Heart left ventricle (tissue), 16 donors: ENCODE results near the gene GREM1. TPM values are rescaled to one million over a fixed set of nuclear protein-coding genes. Genes with fewer than 3 reads are reported as not detected.

ENCODE experiments used
- ATAC-seq, 4 donors: fragments of 200-7000 bp; cut with Tn5 transposase; one replicate each; pipeline ENCODE4 v1.9.1; 2020 to 2022; ENCODE audit warnings: moderate library complexity in 4 of 4, mild to moderate bottlenecking in 3 of 4, moderate number of reproducible peaks in 1 of 4
- DNase-seq, 5 donors: peaks; one replicate each; pipeline ENCODE4 v3.0.0-alpha.2; 2020
- H3K27ac ChIP-seq, 12 donors: fragments of 200-600 bp; sonication (generic) in 4 of 12; one replicate each; pipeline versions ENCODE4 v1.5.0 to v1.8.0; 2016 to 2022; ENCODE audit warnings: mild to moderate bottlenecking in 2 of 12
- H3K27me3 ChIP-seq, 9 donors: fragments of 200-600 bp; sonication (generic) in 2 of 9; one replicate each; pipeline versions ENCODE4 v1.5.1 to v1.8.0; 2016 to 2022; ENCODE audit warnings: mild to moderate bottlenecking in 3 of 9
- H3K36me3 ChIP-seq, 9 donors: fragments of 200-600 bp; sonication (generic) in 2 of 9; one replicate each; pipeline versions ENCODE4 v1.5.0 to v1.8.0; 2018 to 2022; ENCODE audit warnings: mild to moderate bottlenecking in 2 of 9
- H3K4me1 ChIP-seq, 12 donors: fragments of 200-600 bp; sonication (generic) in 4 of 12; one replicate each; pipeline versions ENCODE4 v1.5.0 to v1.8.0; 2016 to 2022; ENCODE audit warnings: mild to moderate bottlenecking in 3 of 12
- H3K4me3 ChIP-seq, 12 donors: fragments of 200-600 bp; sonication (generic) in 4 of 12; one replicate each; pipeline versions ENCODE4 v1.5.0 to v1.8.0; 2017 to 2022; ENCODE audit warnings: mild to moderate bottlenecking in 9 of 12, moderate library complexity in 4 of 12
- H3K9me3 ChIP-seq, 12 donors: fragments of 200-600 bp; sonication (generic) in 4 of 12; one replicate each; pipeline versions ENCODE4 v1.5.0 to v1.8.0; 2016 to 2022; ENCODE audit warnings: mild to moderate bottlenecking in 1 of 12
- POLR2A ChIP-seq, 2 donors: fragments of 450-650 bp; IDR thresholded peaks; one replicate each; pipeline ENCODE4 v1.6.1; 2017; ENCODE audit warnings: antibody characterized with exemption in 2 of 2, mild to moderate bottlenecking in 2 of 2, moderate library complexity in 2 of 2
- WGBS, 4 donors: extraction: QIAGEN DNeasy Blood & Tissue Kit in 2 of 4; methylation state at CpG; one replicate each; pipeline versions ENCODE4 v1.1.5 to v1.1.7; 2013 to 2018; 5-methylcytosine and 5-hydroxymethylcytosine counted together
- intact Hi-C, 10 donors: fragments of 100-400 bp; cut with DNase I; formaldehyde crosslinking; loops; one replicate each; pipeline versions ENCODE4 v1.11.1 to v1.14.2; 2022
- polyA plus RNA-seq, 2 donors: library from polyadenylated mRNA; stranded (reverse); fragments of 200-250 nt; gene quantifications; one replicate each; pipeline ENCODE4 v1.2.3, GENCODE V29; 2013
- total RNA-seq, 9 donors: library from RNA; depleted of rRNA in 2 of 9; stranded (reverse); fragments of >200 nt in 2 of 9; fragmentation: NEBNext Ultra II Directional in 3 of 9; extraction: Animal tissue kit (Norgen Biotek cat#: 25700) in 3 of 9; gene quantifications; one replicate each; pipeline versions ENCODE4 v1.1.0 to v1.2.4, GENCODE V29; 2016 to 2023
- TF ChIP-seq, protein P1 (sequence below), 12 donors: fragments of 200-600 bp; sonication (generic) in 4 of 12; IDR thresholded peaks; one replicate each; pipeline versions ENCODE4 v1.5.0 to v1.8.0; 2018 to 2022; ENCODE audit warnings: antibody characterized with exemption in 12 of 12, mild to moderate bottlenecking in 5 of 12
- donor health status: ischemic (EF 13 %, LVEDD 7.1; RV severe dilation, severe dysfunction).
- donor health status: healthy with polysubstance abuse.
- donor health status: DM: no; HTN: yes; CAD: no.
- donor health status: DM: no; HTN: no; CAD: no.
- donor health status: ischemic (EF 25% LVEDD 6.9; RV normal size, moderate dysfunction).
- donor health status: ischemic (EF 25% LVEDD 5.7; RV mildly dilated, moderate dysfunction).
- donor health status: healthy.
- donor health status: DM: yes; HTN: yes; CAD: no.
- donor health status: ischemic (EF 35%, LVEDD 5.7; RV mildly dilated, moderate dysfunction).
- donor health status: nonischemic (EF 11% LVEDD 7.7; RV severe dilation, severe dysfunction).
- donor health status: DM: yes; HTN: yes; CAD: no.
- donor health status: PGD.
- donor health status: ischemic (EF 29% LVEDD 5.4; RV normal size, mild dysfunction).
- donor health status: nonischemic (EF 23%, LVEDD 6.1; RV moderate dilation, normal function).

GREM1 gene
- total and polyA plus RNA-seq, 11 donors = 0.04 to 2.3 (median 0.12) TPM; not detected in 6

DNA sequence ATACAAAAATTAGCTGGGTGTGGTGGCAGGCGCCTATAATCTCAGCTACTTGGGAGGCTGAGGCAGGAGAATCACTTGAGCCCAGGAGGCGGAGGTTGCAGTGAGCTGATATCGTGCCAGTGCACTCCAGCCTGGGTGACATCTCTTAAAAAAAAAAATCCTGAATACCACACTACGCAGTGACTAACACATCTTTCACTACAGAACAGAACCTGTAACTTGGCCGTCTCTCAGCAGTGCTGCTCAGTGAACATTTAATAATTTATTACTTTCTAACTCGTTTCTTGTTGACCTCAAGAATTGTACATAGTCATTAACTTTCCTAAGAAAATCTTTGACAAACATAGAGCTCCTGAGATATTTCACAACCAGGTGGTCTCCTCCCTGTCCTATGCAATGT is 3.8 kb downstream of the GREM1 start:
- peaks cover 0 to 28% (median 3%) of the 10 kb centered on the region in 12 donors for H3K4me1 ChIP-seq
- WGBS, 4 donors = 82 to 89% (median 84%) methylated on average over 6 of the region's 6 CpGs
- ATAC-seq = no peak
- no peaks in the 10 kb centered on the region for H3K36me3 ChIP-seq
- H3K27ac ChIP-seq = no peak overlapping the region
- DNase-seq = no peak
- intact Hi-C loops = no loop called here
- H3K27me3 ChIP-seq = peaks cover 25 to 60% (median 37%) of the 10 kb centered on the region in 9 donors
- H3K4me3 ChIP-seq = no peak overlapping the region
- H3K9me3 ChIP-seq = peaks cover 0 to 6% (median 0%) of the 10 kb centered on the region in 12 donors
- no peak for TF ChIP-seq POLR2A (IDR thresholded peaks at IDR 0.05)
- TF ChIP-seq, protein P1, sequence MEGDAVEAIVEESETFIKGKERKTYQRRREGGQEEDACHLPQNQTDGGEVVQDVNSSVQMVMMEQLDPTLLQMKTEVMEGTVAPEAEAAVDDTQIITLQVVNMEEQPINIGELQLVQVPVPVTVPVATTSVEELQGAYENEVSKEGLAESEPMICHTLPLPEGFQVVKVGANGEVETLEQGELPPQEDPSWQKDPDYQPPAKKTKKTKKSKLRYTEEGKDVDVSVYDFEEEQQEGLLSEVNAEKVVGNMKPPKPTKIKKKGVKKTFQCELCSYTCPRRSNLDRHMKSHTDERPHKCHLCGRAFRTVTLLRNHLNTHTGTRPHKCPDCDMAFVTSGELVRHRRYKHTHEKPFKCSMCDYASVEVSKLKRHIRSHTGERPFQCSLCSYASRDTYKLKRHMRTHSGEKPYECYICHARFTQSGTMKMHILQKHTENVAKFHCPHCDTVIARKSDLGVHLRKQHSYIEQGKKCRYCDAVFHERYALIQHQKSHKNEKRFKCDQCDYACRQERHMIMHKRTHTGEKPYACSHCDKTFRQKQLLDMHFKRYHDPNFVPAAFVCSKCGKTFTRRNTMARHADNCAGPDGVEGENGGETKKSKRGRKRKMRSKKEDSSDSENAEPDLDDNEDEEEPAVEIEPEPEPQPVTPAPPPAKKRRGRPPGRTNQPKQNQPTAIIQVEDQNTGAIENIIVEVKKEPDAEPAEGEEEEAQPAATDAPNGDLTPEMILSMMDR (IDR thresholded peaks at IDR 0.05) = no peak

DNA sequence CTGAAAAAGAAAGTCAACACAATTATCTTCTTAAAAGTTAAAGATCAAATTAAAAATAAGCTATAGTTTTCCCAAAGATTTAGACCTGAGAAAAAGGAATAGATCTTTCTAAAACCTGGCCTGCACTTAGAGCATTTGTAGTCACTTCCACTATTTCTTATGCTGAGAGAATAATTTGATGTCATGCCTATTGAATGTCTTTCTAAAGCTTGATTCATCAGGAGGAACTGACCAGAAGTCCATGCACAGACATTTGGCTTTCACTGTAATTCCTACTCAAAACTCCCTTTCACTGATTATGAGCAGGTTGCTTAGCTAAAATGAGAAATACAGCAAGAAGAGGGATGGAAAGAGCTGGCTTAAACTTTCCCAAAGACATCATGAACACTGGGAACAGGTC is 4.3 kb downstream of the GREM1 start:
- ATAC-seq = no peak
- H3K27ac ChIP-seq = no peak overlapping the region
- no peak for DNase-seq
- peaks cover 25 to 55% (median 32%) of the 10 kb centered on the region in 9 donors for H3K27me3 ChIP-seq
- H3K9me3 ChIP-seq = peaks cover 0 to 6% (median 0%) of the 10 kb centered on the region in 12 donors
- intact Hi-C loops = no loop called here
- H3K36me3 ChIP-seq = no peaks in the 10 kb centered on the region
- TF ChIP-seq, protein P1 (IDR thresholded peaks at IDR 0.05) = no peak
- TF ChIP-seq POLR2A (IDR thresholded peaks at IDR 0.05) = no peak
- H3K4me3 ChIP-seq = no peak overlapping the region
- H3K4me1 ChIP-seq = peaks cover 0 to 25% (median 3%) of the 10 kb centered on the region in 12 donors

DNA sequence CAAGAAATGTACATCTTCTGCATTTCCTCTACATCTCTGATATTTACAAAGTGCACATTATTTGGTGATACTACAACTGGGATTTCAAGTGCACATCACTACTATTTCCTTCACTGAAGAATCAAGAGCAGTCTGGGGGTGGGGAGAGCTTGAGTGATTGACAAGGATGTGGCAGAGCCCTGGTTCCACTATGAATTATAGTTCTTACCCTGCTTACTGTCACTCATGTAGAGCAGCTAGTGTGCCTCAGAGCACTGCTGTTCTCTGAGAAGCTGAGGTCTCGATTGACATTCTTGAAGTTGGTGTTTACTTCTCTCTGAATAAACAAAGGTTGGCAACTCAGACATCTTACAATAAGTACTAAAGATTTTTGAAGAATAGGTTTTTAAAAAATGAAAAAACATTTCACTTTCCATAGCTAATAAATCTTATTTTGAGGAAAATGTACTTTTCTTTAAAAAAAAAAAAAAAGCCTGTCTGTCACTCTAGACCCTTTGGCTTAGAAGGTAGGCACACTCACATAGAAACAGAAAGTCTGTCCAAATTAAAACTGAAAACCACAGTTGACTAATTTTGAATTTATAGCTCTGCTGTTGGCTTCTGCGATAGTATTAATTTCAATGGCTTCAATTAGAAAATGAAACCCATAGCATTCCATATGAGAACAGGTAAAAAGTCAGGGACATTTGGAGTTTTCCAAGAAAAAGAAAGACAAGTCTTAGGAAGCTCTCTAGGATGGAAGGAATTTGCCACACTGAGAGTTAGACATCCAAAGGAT is 5.6 kb downstream of the GREM1 start:
- H3K27ac ChIP-seq = no peak overlapping the region
- 77 to 89% (median 82%) methylated on average over 2 of the region's 2 CpGs for WGBS, 4 donors
- H3K4me1 ChIP-seq = peaks cover 0 to 13% (median 2%) of the 10 kb centered on the region in 12 donors
- TF ChIP-seq, protein P1 (IDR thresholded peaks at IDR 0.05) = no peak
- no peak for TF ChIP-seq POLR2A (IDR thresholded peaks at IDR 0.05)
- H3K27me3 ChIP-seq = peaks cover 13 to 43% (median 20%) of the 10 kb centered on the region in 9 donors
- DNase-seq (no peak), ATAC-seq (no peak)
- no peak overlapping the region for H3K4me3 ChIP-seq
- intact Hi-C loops = no loop called here
- no peaks in the 10 kb centered on the region for H3K36me3 ChIP-seq
- peaks cover 0 to 12% (median 0%) of the 10 kb centered on the region in 12 donors for H3K9me3 ChIP-seq

DNA sequence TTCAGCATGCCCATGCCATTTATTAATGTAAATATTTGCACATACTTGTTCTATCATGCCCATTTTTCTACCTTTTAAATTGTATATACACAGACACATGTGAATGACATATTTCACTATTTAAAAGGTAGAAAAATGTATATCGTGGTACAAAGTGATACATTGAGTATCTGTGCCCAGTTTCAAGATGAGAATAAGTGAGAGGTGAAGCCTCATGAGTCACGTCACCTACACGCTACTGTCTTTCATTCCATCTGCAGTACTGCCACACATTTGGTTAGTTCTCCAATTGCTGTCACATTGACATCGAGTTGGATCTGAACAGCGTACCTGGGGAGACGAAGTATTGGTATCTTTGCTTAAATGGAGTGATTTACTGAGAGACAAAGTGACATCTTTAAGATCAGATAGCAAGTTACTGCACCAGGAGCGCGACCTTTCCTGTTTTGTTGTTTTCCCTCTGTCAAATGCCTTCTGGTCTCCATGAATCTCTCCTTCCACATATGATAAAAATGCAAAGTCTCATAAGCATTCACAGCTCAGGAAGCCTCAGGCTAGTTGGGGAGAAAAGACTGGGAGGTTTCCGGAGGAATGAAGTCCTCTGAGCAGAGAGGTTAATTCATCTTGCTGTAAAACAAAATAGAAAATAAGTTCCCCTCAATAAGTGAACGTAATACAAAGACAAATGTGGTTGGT is 12.0 kb downstream of the GREM1 start:
- Histone ChIP-seq H3K9me3 (peaks cover 0 to 17% (median 0%) of the 10 kb centered on the region in 12 donors), H3K36me3 (no peaks in the 10 kb centered on the region), H3K4me1 (no peaks in the 10 kb centered on the region), H3K27me3 (peaks cover 0 to 18% (median 4%) of the 10 kb centered on the region in 9 donors), H3K27ac (no peak overlapping the region), H3K4me3 (no peak overlapping the region)
- TF ChIP-seq POLR2A (IDR thresholded peaks at IDR 0.05) = no peak
- TF ChIP-seq, protein P1 (IDR thresholded peaks at IDR 0.05) = no peak
- intact Hi-C loops = no loop called here
- 84 to 89% (median 87%) methylated on average over 10 of the region's 10 CpGs for WGBS, 4 donors
- ATAC-seq = no peak
- DNase-seq = no peak
